Activated CD8-positive, alpha-beta memory T cell treated with anti-CD3 and anti-CD28 coated beads, Interleukin-2, amount 10 ng/mL, durations not matched to agents 7 days and 5 days (primary cell): ENCODE results near the gene RIPOR2. TPM values are rescaled to one million over a fixed set of nuclear protein-coding genes. Genes with fewer than 3 reads are reported as not detected.

Source experiments
- ATAC-seq: fragments of 150-1000 bp; cut with Tn5 transposase; one replicate; pipeline ENCODE4 v1.10.0; 2021; ENCODE audit warnings: moderate library complexity
- CTCF ChIA-PET: fragments of 350-600 bp; sonication (Branson Sonifier 250); formaldehyde crosslinking; loops from one replicate; lab custom pipeline; 2021; ENCODE audit warnings: antibody characterized with exemption; lab: Charles Lee
- DNase-seq: peaks from one replicate; pipeline ENCODE4 v3.0.0-alpha.2; 2020
- H3K27ac Mint-ChIP-seq: one replicate; pipeline ENCODE4 v1.8.0; 2021; ENCODE audit warnings: mild to moderate bottlenecking, mixed read lengths
- H3K27me3 Mint-ChIP-seq: one replicate; pipeline ENCODE4 v1.8.0; 2021; ENCODE audit warnings: mixed read lengths
- H3K36me3 Mint-ChIP-seq: one replicate; pipeline ENCODE4 v1.8.0; 2021; ENCODE audit warnings: mild to moderate bottlenecking, mixed read lengths
- H3K4me1 Mint-ChIP-seq: one replicate; pipeline ENCODE4 v1.8.0; 2021; ENCODE audit warnings: mixed read lengths
- H3K4me3 Mint-ChIP-seq: one replicate; pipeline ENCODE4 v1.8.0; 2021; ENCODE audit warnings: mild to moderate bottlenecking, moderate library complexity, mixed read lengths
- H3K9me3 Mint-ChIP-seq: one replicate; pipeline ENCODE4 v1.8.0; 2022; ENCODE audit warnings: low read depth, mixed read lengths
- total RNA-seq, 2 experiments: library from RNA; stranded (reverse); gene quantifications; one replicate each; pipeline ENCODE4 v1.2.3, GENCODE V29; 2021

RIPOR2 gene
- total RNA-seq, 2 experiments from 2014 or later = 53.4 to 104 TPM

DNA sequence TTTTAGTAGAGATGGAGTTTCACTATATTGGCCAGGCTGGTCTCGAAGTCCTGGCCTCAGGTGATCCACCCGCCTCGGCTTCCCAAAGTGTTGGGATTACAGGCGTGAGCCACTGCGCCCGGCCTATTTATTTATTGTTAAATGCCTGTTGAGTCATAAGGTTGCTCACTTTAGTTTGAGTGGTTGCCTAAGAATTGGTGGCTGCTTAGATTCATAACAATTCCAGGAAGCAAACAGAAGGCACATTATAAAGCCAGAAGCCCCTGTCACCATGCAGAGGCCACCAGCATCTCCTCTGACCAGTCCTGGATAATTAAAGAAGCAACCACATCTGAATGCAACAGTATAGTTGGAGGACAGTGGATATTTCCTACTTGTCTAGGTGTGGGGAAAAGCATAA lies 113.1 kb downstream of the RIPOR2 start:
- Mint-ChIP-seq H3K4me3 (no peak overlapping the region), H3K27me3 (no peaks in the 10 kb centered on the region), H3K4me1 (peaks cover 5% of the 10 kb centered on the region), H3K9me3 (no peaks in the 10 kb centered on the region), H3K27ac (no peak overlapping the region), H3K36me3 (peaks cover 50% of the 10 kb centered on the region)
- CTCF ChIA-PET = interaction anchor here (1.6 kb wide), 1 partner anchor 195 kb away, joined by 4 read pairs; no protein-coding TSS in a partner anchor
- DNase-seq (no peak), ATAC-seq (no peak)

DNA sequence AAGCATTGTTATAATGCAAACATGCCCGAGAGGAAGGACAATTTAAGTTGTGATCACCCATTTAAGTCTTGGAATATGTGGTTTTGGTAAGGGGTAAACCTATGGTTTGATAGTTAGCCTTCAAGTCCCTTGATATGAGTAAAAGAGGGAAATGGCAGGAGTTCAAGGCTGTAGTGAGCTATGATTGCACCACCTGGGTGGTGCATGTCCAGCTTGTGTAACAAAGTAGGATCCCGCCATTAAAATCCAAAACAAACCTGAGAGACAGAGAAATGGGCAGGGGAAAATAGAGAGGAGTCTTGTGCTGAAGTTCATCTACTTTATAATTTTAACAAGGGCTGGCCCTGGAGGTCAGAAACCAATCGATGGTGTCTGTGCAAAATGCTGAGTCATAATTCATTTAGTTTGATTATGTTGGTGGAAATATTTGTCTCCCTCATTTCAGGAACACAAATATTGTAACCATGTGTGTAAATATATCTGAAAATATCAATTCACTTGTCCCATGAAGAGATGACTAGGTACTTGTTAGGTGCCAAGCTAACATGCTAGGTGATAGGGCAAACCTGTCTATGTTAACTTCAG lies 113.8 kb downstream of the RIPOR2 start:
- CTCF ChIA-PET = interaction anchor here (1.6 kb wide), 1 partner anchor 196 kb away, joined by 4 read pairs; no protein-coding TSS in a partner anchor
- Mint-ChIP-seq H3K4me1 (peaks cover 5% of the 10 kb centered on the region), H3K36me3 (peaks cover 44% of the 10 kb centered on the region), H3K4me3 (no peak overlapping the region), H3K9me3 (no peaks in the 10 kb centered on the region), H3K27me3 (no peaks in the 10 kb centered on the region), H3K27ac (peak overlapping the region; percentile 6)
- ATAC-seq = no peak
- DNase-seq = no peak

DNA sequence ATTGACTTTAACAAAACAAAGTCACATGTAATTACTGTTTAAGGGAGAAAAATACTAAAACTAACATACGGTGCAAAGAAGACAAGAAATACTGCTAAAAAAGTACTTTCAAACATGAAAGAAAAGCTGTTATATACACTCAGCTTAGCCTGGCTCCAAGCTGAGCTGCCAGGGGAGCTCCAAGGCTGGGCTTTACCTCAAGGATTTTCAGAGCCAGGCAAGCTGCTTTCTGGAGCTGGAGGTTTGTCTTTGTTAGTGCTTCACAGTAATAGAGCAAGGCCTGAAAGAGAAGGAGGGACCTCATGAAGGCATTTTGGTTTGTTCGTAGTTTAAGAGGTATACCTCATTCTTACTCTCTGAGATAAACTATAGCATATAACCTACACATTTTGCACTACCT lies 117.4 kb downstream of the RIPOR2 start:
- CTCF ChIA-PET = no interaction called here
- no peak for ATAC-seq
- H3K4me3 Mint-ChIP-seq = no peak overlapping the region
- H3K27me3 Mint-ChIP-seq = no peaks in the 10 kb centered on the region
- H3K4me1 Mint-ChIP-seq = peaks cover 5% of the 10 kb centered on the region
- no peak overlapping the region for H3K27ac Mint-ChIP-seq
- DNase-seq = no peak
- H3K36me3 Mint-ChIP-seq = peaks cover 28% of the 10 kb centered on the region
- no peaks in the 10 kb centered on the region for H3K9me3 Mint-ChIP-seq

DNA sequence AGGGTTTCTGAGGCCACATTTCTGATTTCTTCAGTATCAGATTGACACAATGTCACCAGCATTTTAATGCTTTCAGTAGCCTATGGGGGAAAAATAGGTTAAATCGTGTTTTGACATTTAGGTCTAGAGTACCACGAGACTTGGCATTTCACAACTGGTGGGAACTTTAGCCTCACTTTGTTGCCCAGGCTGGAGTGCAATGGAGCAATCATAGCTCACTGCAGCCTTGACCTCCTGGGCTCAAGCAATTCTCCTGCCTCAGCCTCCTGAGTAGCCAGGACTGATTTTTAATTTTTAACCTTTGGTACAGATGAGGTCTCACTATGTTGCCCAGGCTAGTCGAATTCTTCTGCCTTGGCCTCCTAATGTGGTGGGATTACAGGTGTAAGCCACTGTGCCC lies 126.0 kb downstream of the RIPOR2 start:
- Mint-ChIP-seq H3K4me3 (no peak overlapping the region), H3K9me3 (no peaks in the 10 kb centered on the region), H3K36me3 (peaks cover 33% of the 10 kb centered on the region), H3K27me3 (no peaks in the 10 kb centered on the region), H3K4me1 (no peaks in the 10 kb centered on the region), H3K27ac (no peak overlapping the region)
- DNase-seq (no peak), ATAC-seq (no peak)
- CTCF ChIA-PET = no interaction called here

DNA sequence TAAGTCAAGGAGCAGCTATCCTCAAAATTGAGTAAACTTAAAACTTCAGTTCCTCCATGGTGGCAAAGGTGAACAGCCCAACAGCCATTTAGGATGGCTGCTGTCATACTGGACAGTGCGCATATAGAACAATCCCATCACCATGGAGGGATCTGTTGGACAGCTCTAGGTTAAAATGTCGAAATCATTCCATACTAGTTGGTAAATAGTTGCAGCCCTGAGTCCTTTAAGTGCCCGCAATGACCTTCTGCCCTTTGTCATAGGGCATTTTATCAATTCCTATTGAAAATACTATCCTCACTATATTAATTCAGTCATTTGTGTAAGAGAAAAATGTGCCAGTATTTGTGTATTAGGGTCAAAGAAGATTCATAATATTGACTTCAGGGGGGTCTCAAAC lies 128.2 kb downstream of the RIPOR2 start:
- no peaks in the 10 kb centered on the region for H3K9me3 Mint-ChIP-seq
- no peaks in the 10 kb centered on the region for H3K4me1 Mint-ChIP-seq
- no peak overlapping the region for H3K4me3 Mint-ChIP-seq
- ATAC-seq = no peak
- H3K36me3 Mint-ChIP-seq = peaks cover 37% of the 10 kb centered on the region
- CTCF ChIA-PET = no interaction called here
- no peaks in the 10 kb centered on the region for H3K27me3 Mint-ChIP-seq
- no peak for DNase-seq
- H3K27ac Mint-ChIP-seq = no peak overlapping the region

DNA sequence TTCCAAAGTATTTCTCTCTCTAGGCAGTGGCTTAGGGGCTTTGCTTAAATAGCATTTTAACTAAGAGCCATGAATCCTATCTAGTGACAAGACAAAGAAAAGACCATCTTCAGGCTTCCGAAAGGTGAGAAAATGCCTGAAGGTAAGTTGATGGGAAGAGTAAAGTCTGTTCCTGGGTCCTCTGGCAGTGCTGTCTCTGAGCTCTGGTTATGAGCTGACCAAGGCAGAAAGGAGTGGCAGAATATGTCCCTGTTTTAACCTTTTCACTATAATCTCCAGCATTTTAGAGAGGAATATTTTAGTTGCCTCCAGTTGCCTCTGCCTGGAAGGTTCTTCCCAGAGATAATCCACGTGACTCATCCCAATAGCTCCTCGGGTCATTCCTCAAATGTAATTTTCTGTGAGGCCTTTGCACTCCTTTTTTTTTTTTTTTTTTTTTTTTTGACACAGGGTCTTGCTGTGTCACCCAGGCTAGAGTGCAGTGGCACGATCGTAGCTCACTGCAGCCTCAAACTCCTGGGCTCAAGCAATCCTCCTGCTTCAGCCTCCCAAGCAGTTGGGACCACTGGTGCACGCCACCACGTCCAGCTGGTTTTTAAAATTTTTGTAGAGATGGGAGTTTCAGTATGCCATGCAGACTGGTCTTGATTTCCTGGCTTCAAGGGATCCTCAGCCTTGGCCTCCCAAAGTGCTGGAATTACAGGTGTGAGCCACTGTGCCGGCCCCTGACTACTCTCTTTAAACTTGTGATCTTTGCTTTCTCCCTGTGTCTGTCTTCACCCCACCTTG lies 133.3 kb downstream of the RIPOR2 start:
- no peak for DNase-seq
- H3K27ac Mint-ChIP-seq = no peak overlapping the region
- no peaks in the 10 kb centered on the region for H3K9me3 Mint-ChIP-seq
- no peak for ATAC-seq
- H3K4me3 Mint-ChIP-seq = no peak overlapping the region
- H3K27me3 Mint-ChIP-seq = no peaks in the 10 kb centered on the region
- peaks cover 19% of the 10 kb centered on the region for H3K36me3 Mint-ChIP-seq
- CTCF ChIA-PET = no interaction called here
- no peaks in the 10 kb centered on the region for H3K4me1 Mint-ChIP-seq

DNA sequence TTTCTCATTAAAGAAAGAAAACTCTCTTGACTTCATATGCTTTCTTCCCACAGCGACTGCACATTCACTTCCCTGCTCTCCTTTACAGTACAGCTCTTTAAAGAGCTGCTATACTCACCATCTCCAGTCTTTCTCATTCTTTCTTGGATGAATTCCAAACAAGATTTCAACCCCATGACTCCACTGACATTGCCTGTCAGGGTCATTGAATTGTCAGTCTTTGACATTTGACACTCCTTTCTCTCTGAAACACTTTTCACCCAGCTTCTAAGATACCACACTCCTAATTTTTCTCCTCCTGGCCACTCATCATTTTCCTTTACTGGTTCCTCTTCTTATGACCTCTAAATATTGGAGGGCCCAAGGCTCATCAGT lies 136.2 kb downstream of the RIPOR2 start:
- ATAC-seq = no peak
- no peaks in the 10 kb centered on the region for H3K9me3 Mint-ChIP-seq
- CTCF ChIA-PET = no interaction called here
- no peak for DNase-seq
- H3K4me1 Mint-ChIP-seq = no peaks in the 10 kb centered on the region
- no peak overlapping the region for H3K4me3 Mint-ChIP-seq
- no peaks in the 10 kb centered on the region for H3K27me3 Mint-ChIP-seq
- H3K36me3 Mint-ChIP-seq = peaks cover 12% of the 10 kb centered on the region
- H3K27ac Mint-ChIP-seq = no peak overlapping the region

DNA sequence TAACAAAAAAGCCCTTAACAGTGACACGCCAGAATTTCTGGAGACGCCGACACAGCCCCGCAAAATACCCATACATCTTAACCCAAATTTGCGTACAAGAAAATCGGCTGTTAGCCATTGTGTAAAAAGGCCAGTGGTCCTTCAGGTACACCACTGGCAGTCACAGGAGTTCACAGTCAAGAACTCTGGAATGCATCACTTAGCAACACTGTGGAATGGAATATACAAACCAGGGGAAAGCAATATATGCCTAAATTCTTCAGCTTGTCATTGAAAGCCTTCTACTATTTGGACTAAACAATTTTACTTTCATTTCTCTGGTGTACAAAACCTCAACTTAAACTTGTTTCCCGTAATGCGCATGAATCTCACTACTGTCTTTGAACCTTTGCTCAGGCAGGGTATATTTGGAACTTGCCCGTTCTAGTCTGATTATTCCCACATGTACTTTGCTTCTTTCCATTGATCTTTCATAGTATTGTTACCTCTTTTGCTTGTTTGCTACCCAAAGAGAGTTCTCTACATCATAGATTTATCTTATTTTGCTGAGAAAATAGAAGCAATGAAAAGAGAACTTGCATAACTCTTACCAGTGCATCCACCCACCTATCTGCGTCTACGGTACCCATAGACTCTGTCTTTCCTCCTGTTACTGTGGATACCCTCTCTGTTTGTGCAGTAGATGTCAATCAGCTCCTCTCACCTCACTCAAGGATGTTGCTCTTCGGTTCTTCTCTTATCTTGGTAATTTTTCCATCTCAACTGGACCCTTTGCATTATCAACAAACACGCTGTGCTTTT lies 136.8 kb downstream of the RIPOR2 start, which contains the start of gene ARMH2:
ARMH2 (minus strand) TSS at position 178 of the 801 bp plus-strand sequence; CDS start at position 118, 60 bp downstream.
- Mint-ChIP-seq H3K4me1 (no peaks in the 10 kb centered on the region), H3K4me3 (no peak within 1 kb of the TSS), H3K36me3 (peaks cover 12% of the 10 kb centered on the region), H3K9me3 (no peaks in the 10 kb centered on the region), H3K27me3 (no peaks in the 10 kb centered on the region), H3K27ac (no peak within 1 kb of the TSS)
- no peak for ATAC-seq
- CTCF ChIA-PET = no interaction called here
- DNase-seq = no peak

DNA sequence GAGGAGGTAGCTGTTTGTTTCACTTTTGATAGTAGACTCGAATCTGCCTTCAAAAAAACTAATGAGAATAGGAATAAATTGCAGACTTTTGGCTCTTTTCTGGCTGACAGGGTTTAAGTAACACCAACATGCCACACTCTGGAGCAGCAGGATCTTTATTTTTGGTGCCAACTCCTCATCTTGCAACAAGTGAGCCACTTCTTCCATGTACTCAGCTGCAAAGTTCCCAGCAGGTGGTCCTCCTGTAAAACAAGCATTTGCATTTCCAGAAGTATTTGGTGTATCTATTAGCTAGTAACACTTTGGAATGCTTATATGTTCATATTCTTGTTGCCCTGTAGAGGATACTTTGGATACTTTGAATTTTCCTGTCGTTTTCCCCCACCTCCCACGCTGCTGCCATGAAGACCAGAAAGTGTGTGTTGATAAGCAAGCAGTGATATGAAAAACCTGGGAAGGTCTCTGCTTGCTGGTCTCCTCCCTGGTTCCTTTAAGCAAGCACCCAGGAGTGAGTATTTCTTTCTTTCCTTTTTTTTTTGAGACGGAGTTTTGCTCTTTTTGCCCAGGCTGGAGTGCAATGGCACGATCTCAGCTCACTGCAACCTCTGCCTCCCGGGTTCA lies 138.1 kb downstream of the RIPOR2 start:
- Mint-ChIP-seq H3K27ac (no peak overlapping the region), H3K9me3 (no peaks in the 10 kb centered on the region), H3K4me1 (no peaks in the 10 kb centered on the region), H3K4me3 (no peak overlapping the region), H3K36me3 (peaks cover 9% of the 10 kb centered on the region), H3K27me3 (no peaks in the 10 kb centered on the region)
- ATAC-seq (no peak), DNase-seq (no peak)
- CTCF ChIA-PET = no interaction called here

DNA sequence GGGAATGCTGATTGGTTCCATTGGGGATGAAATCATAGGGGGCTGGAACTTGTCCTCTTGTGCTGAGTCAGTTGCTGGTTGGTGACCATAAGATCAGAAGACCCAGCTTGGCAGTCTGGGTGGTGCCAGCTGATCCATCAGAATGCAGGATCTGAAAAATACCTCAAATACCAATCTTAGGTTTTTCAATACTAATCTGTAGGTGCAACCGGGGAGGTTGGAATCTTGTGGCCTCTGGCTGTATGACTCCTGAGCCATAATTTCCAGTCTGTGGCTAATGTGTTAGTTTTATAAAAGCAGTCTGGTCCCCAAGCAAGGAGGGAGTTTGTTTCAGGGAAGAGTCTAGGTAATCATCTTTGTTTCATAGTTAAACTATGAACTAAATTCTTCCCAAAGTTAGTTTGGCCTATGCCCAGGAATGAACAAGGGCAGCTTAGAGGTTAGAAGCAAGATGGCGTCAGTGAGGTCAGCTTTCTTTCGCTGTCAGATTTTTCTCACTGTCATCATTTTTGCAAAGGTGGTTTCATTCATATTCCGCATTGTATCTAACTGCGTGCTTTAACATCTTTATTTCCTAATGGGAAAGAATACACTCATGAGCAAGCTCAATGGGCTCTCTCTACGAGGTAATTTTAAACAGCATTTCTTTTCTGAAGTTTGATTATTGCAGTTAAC lies 139.0 kb downstream of the RIPOR2 start:
- CTCF ChIA-PET = interaction anchor here (0.6 kb wide), 1 partner anchor 21 kb away, joined by 3 read pairs; no protein-coding TSS in a partner anchor
- no peaks in the 10 kb centered on the region for H3K4me1 Mint-ChIP-seq
- no peak overlapping the region for H3K4me3 Mint-ChIP-seq
- no peaks in the 10 kb centered on the region for H3K27me3 Mint-ChIP-seq
- ATAC-seq (no peak), DNase-seq (no peak)
- no peak overlapping the region for H3K27ac Mint-ChIP-seq
- peaks cover 9% of the 10 kb centered on the region for H3K36me3 Mint-ChIP-seq
- no peaks in the 10 kb centered on the region for H3K9me3 Mint-ChIP-seq

DNA sequence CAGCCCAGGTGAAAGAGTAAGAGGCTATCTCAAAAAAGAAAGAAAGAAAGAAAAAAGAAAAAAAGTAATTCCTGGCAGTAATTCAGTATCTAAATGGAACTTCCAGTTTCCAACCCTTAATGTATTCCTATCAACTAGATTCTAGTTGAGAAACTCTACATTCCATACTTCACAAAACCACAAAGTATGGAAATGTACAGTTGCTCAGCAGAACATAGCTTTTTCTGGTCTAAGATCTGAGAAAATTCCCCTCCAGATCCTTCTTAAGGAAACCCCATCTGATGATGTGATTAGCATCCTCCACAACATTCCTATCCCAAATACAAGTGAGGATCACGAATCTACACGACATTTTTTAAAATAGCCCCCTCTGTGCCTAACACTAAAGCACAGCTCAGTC lies 140.7 kb downstream of the RIPOR2 start:
- Mint-ChIP-seq H3K4me3 (no peak overlapping the region), H3K27ac (no peak overlapping the region), H3K36me3 (peaks cover 7% of the 10 kb centered on the region), H3K27me3 (no peaks in the 10 kb centered on the region), H3K9me3 (no peaks in the 10 kb centered on the region), H3K4me1 (no peaks in the 10 kb centered on the region)
- DNase-seq (no peak), ATAC-seq (no peak)
- CTCF ChIA-PET = interaction anchor here (1.7 kb wide), 1 partner anchor 61 kb away, joined by 3 read pairs; no protein-coding TSS in a partner anchor

DNA sequence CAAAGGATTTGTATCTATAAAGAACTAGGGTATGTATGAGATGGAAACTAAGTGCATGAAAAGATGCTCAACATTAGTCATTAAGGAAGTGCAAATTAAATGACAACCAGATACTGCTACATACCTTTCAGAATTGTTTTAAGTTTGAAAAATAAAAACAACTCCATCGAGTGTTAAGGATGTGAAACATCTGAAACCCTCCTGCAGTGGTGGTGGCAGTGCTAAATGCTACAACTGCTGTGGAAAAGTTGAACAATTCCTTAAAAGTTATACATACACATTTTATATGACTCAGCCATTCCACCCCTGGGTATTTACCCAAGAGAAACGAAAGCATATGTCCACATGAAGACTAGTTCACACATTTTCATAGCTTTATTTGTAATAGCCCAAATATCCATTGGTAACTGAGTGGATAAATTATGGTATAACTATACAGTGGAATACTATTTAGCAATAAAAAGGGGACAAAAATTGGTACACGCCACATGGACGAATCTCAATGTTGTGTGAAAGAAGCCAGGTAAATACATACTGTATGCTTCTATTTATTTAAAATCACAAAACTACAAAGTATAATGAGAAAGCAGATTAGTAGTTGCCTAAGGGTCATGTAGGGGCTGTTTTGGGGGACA lies 147.6 kb downstream of the RIPOR2 start:
- no peaks in the 10 kb centered on the region for H3K9me3 Mint-ChIP-seq
- peaks cover 46% of the 10 kb centered on the region for H3K36me3 Mint-ChIP-seq
- CTCF ChIA-PET = no interaction called here
- DNase-seq = no peak
- H3K27ac Mint-ChIP-seq = no peak overlapping the region
- no peaks in the 10 kb centered on the region for H3K27me3 Mint-ChIP-seq
- peak; percentile 27 for ATAC-seq
- no peak overlapping the region for H3K4me3 Mint-ChIP-seq
- peaks cover 3% of the 10 kb centered on the region for H3K4me1 Mint-ChIP-seq
